HG03354 (cell line): ENCODE measurements around the gene SDCCAG8.
A peak's percentile ranks its signal among the peaks of the same experiment; 100 is the strongest.

Experiments
- ATAC-seq: cut with Tn5 transposase; IDR thresholded peaks from one replicate; pipeline ENCODE4 v1.9.1; 2021; ENCODE audit warnings: mild to moderate bottlenecking; ENCODE audit not compliant: unreplicated experiment, poor library complexity, severe bottlenecking

The SDCCAG8 gene

GRCh38 chr1:243273506-243273905, 17.7 kb downstream of the SDCCAG8 start:
- ATAC-seq: no peak

GRCh38 chr1:243273945-243274344, 18.1 kb downstream of the SDCCAG8 start:
- ATAC-seq: no peak

GRCh38 chr1:243275316-243275715, 19.5 kb downstream of the SDCCAG8 start:
- no peak for ATAC-seq

- no peak for ATAC-seq
Observed at GRCh38 chr1:243280571-243281129, 24.8 kb downstream of the SDCCAG8 start.

- no peak for ATAC-seq
Observed at GRCh38 chr1:243281672-243282071, 25.8 kb downstream of the SDCCAG8 start.

GRCh38 chr1:243286409-243287122, 30.7 kb downstream of the SDCCAG8 start:
- no peak for ATAC-seq

- no peak for ATAC-seq
Observed at GRCh38 chr1:243287123-243287460, 31.3 kb downstream of the SDCCAG8 start.

- peak; percentile 95 for ATAC-seq
Observed at GRCh38 chr1:243287652-243288051, 31.8 kb downstream of the SDCCAG8 start.

- ATAC-seq: no peak
Observed at GRCh38 chr1:243288062-243288461, 32.2 kb downstream of the SDCCAG8 start.

- ATAC-seq: no peak
Observed at GRCh38 chr1:243291292-243291691, 35.5 kb downstream of the SDCCAG8 start.

- ATAC-seq: no peak
Observed at GRCh38 chr1:243292117-243292516, 36.3 kb downstream of the SDCCAG8 start.

GRCh38 chr1:243293941-243294722, 38.3 kb downstream of the SDCCAG8 start:
- no peak for ATAC-seq

GRCh38 chr1:243294723-243295121, 38.9 kb downstream of the SDCCAG8 start:
- no peak for ATAC-seq

GRCh38 chr1:243299069-243299468, 43.2 kb downstream of the SDCCAG8 start:
- ATAC-seq: no peak

- no peak for ATAC-seq
Observed at GRCh38 chr1:243301059-243301458, 45.2 kb downstream of the SDCCAG8 start.

- ATAC-seq: no peak
Observed at GRCh38 chr1:243311809-243312208, 56.0 kb downstream of the SDCCAG8 start.

GRCh38 chr1:243312952-243313634, 57.3 kb downstream of the SDCCAG8 start:
- peak; percentile 33 for ATAC-seq

GRCh38 chr1:243313635-243314536, 58.0 kb downstream of the SDCCAG8 start:
- peak; percentile 79 for ATAC-seq

- ATAC-seq: no peak
Observed at GRCh38 chr1:243315455-243315854, 59.6 kb downstream of the SDCCAG8 start.
